ENCODE results near the gene DNAI4.
"Not testable (repeated sequence)": the region's sequence is repeated elsewhere in the genome, so short reads cannot be mapped to it uniquely, and the experiment has no call there.

DNAI4 gene

DNA sequence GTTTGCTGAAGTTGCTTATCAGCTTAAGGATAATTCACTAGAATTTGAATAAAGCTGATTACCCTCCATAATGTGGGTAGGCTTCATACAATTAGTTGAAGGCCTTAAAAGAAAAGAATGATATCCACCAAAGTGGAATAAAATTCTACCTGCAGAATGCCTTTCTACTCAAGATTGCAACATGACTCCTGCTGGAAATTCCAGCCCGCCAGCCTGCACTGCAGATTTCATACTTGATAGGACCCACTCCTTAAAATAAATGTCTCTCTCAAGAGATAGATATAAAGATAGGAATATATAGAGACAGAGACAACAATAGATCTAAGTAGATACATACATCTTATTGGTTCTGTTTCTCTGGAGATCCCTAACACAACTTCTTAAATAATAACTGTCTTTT lies 99.9 kb downstream of the DNAI4 start:
- no peak for DNase-seq

DNA sequence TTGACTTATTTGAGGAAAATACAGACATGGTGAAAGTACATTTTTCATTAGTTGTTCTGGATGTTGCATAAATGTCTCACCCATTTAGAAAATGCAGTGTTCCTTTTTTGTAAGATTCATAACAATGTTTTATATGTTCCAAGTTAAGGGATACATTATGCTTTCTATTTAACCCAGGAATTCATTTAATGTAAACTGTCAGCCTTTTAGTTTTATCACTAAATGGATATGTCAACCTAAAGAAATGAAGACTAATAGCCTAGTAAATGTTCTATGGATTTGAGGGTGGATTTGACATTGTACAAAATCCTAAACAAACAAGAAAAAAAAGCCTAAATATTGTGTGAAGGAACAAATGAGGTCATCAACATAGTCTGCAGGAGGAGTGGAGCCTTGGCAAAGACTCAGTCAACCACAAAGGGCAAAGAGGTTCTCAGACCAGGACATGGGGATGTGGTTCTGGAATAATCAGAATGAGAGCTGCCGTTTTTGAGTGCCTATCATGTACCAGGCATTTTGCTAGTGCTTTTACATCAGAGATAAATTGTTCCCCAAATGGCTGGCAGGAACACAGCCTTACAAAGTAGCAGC lies 114.8 kb downstream of the DNAI4 start:
- DNase-seq = no peak

DNA sequence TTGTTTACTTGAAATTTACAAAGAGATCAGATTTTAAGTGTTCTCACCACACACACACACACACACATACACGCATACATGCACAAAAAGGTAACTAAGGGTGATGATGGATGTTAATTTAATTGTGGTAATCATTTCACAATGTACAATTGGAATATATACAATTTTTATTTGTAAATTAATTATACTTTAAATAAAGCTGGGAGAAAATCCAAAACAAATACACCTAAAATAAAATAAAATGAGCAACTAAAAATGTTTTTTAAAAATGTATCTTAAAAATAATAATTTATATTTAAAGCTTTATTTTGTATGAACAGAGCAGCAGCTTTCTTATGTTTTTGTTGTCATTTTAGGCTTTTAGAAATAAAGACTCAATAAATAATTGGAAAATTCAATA lies 115.4 kb downstream of the DNAI4 start:
- no peak for DNase-seq

DNA sequence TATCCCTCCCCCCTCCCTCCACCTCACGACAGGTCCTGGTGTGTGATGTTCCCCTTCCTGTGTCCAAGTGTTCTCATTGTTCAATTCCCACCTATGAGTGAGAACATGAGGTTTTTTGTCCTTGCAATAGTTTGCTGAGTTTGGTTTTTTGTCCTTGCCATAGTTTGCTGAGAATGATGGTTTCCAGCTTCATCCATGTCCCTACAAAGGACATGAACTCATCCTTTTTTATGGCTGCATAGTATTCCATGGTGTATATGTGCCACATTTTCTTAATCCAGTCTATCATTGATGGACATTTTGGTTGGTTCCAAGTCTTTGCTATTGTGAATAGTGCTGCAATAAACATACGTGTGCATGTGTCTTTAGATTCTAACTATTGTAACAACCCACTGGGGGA lies 128.8 kb downstream of the DNAI4 start:
- not testable (repeated sequence) for DNase-seq

DNA sequence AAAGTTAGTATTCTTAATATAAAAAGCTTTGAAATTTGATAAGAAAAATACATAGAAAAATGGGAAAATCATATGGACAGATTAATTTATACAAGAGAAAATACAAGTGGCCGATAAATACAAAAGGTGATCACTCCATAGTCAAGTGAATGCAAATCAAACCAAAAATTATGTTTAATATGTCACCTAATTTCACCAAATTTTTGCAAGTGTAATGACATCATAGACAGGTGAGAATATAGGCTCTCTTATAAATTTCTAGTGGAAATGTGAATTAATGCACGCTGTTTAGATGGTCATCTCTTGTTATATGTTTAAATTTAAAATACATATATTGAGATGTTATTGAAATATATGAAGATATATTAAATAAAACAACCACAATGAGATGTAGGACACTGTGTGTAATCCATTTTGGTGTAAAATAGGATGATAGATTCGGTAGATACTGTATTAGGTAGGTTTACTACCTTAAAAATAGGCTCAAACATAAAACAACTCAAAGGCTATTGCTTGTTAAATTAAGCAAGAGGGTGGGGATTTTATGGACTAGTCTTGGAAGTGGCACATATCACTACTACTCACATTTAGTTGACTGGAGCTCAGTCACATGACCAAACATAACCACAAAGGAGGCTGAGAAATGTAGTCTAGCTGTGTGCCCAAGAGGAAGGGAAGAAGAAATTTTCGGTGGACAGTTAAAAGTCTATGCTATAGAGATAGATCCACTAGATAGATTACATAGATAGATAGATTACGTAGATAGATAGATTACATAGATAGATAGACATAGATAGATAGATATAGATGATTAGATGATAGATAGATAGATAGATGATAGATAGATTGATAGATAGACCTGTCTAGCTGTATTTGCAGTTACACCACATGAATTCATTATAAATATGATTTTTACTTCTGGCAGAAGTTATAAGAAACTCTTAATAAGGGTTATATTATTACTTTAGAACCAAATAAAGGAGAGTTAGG lies 132.7 kb downstream of the DNAI4 start:
- no peak for DNase-seq

DNA sequence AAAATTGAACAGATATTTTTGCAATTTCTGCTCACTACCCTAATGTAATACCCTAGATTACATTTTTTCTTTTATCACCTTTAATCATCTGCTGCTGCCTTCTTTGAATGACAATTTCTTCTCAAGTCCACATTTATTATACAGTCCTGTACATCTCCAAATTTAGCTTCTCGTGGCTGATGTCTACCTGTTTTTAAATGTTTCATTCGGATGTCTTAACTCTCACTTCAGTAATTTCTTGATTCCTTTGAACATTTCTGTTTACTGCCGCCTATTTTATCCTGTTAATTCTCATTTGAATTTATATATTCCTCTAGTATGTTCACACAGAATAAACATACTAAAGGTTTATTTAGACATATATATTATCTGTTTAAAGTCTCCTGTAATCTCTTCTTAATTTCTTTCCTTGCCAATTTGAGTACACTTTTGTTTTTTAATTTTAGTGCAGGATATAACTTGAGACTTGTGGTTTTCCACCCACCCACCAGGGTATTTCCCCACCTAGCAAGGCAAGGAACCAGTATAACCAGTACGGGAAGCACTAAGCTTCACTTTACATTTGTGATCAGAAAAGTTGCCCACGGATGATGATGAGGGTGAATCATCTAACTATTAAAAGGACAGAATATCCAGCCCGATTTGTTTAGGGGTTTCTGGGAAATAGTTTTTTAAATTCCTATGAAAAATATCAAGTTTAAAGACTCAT lies 136.3 kb downstream of the DNAI4 start:
- DNase-seq = peak; percentile 49

DNA sequence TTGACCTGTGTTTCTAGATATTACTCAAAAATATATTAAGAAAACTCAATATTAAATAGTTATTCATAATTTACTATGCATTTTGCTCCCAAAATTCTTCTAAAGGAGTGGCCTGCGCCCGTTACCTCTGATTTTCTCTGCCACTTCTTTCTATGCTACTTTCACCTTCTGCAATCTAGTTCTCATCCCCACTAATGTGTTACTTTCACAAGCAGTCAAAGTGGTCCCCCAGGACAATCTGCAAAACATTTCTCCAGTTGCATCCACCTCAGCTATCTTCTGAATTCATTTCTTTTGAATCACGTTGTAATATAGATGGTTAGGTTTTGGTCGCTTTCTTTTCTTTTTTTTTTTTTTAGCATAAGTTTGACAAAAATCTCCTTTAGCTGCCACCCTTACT lies 137.0 kb downstream of the DNAI4 start:
- DNase-seq = no peak

DNA sequence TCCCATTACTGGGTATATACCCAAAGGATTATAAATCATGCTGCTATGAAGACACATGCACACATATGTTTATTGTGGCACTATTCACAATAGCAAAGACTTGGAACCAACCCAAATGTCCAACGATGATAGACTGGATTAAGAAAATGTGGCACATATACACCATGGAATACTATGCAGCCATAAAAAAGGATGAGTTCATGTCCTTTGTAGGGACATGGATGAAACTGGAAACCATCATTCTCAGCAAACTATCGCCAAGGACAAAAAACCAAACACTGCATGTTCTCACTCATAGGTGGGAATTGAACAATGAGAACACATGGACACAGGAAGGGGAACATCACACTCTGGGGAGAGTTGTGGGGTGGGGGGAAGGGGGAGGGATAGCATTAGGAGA lies 138.9 kb downstream of the DNAI4 start:
- not testable (repeated sequence) for DNase-seq

DNA sequence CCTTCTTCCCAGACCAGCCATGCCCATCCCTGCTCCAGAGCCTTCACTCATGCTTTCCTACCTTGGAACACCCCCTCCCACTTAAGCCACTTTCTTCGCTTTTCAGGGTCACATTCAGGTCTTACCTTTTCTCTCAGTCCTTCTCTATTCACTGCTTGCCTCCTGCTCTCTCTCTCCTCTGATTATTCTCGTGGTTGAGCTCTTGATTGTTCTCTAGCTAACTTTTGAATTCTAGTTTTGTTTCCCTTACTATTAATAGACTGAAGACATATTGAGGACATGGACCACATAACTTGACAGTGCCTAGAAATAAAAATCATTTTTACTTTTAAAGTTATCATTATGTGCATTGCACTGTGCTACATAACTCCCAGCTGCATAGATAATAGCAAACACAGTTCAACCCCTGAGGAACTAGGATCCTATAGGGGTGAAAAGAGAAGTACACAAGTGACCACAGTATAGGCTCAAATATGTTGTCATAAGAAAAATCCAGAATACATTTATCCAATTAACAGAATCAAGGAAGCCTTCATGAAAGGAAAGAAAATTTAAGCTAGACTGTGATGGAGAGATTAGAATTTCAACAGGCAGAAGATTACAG lies 145.1 kb downstream of the DNAI4 start:
- DNase-seq = no peak

DNA sequence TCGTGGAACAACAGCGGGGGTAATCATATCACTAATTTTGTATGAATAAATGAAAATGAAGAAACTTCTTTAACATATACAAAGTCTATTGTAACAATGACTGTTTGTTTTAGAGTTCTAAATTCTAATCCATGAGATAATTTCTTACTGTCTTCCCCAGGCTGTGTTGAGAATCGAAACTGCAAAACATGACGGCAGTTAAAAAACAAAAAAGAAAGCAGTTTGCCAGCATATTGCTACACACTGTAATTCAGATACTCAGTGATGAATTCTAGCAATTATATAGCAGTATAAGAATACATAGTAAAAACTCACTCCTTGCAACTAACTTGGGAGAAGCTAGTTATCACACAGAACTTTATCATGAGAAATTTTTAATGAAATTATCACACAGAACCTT lies 145.7 kb downstream of the DNAI4 start:
- DNase-seq = no peak

DNA sequence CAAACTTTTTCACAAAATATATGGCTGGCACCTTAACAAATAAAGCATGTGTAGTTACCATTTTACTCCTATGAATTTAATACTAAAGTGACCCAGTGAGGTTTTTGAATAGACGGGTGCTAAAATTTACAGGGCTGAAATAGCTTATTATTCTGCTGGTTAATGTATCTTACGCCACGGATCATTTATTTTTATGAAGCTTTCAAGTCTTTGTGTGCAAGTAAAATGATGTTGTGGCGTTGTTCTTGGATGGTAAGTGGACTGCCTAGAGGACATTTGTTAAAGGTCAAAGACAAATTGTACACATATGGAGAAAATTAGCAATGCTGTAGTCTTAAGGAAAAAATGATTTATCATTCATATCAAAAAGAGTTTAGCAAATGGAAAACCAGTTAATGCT lies 146.4 kb downstream of the DNAI4 start:
- no peak for DNase-seq

DNA sequence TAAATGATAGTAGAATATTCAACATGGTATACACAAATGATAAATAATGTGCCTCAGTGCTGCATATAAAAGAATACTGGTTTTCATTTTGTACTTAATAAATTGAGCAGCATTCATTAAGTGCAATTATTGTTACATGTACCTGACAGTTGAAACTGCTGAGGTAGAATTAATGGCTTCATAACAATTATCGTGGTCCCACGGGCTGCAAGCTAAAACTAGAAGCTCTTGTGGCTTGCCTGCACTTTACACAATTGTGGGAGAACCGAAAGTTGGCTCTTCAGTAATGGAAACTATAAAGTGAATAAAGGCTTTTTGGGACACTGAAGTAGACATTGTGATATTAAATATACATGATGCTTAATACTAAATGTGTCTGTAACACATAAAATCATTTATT lies 146.8 kb downstream of the DNAI4 start:
- no peak for DNase-seq

DNA sequence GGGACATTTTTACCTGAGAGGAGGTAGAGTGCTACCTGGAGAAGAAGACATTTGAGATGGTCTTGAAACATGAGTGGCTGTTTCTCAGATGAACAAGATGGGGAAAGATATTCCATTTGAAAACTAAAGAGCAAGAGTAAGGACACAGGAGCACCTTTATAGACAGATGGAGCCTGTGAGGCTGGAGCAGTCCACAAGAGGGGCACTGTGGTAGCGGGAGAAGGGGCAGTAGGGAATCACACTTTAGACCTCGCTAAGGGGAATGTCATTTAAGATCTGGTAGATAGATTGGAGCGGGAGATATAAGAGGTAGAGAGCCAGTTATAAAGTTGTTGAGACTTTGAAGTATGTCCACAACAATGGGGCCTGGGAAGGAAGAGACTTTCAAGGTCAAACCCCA lies 149.0 kb downstream of the DNAI4 start:
- no peak for DNase-seq

DNA sequence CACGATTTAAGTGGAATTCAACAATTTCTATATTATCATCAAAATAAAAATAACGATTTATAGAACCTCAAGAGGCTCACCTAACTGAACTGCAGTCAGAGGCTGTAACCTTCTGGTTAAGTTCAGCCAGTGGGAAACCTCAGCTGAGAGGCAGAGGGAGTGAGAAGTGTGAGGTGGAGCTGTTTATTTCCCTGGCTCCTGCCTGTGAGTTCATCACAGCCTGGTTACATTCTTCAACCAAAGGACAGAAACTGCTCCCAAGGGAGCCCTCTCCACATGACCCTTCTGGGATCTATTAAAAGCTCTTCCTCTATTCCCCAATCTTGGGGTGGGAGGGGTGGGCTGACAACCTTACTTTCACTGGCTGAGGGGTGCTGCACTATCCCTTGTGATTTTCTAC lies 150.2 kb downstream of the DNAI4 start:
- DNase-seq = no peak

DNA sequence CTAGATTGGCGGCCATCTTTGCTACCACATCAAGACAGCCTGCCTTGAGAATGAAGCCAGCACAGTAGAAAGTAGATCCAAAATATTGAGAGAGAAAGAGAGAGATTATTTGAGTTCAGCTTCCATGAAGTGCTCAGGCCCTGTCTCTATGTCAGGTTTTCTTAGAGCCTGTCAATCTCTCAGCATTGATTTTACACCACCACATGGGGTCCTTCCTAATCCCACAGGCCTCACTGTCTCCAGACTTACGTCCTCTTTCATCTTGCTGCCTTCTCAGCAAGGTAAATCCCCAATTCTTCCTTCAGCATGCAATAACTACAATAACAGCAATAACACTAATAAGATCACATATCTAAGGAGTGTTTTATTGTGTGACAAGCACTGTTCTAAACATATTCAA lies 151.4 kb downstream of the DNAI4 start:
- no peak for DNase-seq

DNA sequence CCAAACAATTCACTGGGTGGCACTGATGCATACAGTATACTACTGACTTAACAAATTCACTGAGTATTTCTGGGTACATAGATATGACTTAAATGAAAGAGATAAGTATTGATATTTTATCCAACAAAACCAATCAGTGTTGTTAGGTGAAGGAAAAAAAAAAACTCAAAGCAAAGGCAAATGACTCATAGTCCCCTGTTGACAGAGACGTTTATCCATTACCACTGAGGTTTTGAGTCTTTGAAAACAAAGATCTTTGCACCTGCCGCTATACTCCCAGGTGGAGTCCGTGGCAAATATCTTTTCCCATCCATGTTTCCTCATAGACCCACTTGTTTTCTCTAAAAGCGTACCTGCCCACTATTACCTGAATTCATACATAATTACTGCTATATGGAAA lies 154.0 kb downstream of the DNAI4 start:
- no peak for DNase-seq

DNA sequence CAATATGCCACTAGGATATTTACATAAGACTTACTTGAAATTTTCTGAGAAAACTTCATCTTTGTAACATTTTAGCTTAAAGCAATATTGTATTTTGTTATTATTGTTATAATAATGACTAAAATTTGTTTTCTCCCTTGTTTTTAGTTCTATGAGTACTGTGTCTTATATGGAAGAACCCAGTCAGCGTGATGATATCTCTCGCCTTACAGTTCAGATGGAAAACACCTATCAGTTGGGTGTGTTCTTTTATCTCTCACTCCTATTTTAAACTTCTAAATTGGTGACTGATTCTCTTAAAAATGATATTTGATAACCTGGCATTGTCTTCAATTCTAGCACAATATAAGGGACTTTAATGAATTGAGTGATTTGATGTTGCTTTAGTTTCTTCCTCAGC lies 154.4 kb downstream of the DNAI4 start:
- no peak for DNase-seq

DNA sequence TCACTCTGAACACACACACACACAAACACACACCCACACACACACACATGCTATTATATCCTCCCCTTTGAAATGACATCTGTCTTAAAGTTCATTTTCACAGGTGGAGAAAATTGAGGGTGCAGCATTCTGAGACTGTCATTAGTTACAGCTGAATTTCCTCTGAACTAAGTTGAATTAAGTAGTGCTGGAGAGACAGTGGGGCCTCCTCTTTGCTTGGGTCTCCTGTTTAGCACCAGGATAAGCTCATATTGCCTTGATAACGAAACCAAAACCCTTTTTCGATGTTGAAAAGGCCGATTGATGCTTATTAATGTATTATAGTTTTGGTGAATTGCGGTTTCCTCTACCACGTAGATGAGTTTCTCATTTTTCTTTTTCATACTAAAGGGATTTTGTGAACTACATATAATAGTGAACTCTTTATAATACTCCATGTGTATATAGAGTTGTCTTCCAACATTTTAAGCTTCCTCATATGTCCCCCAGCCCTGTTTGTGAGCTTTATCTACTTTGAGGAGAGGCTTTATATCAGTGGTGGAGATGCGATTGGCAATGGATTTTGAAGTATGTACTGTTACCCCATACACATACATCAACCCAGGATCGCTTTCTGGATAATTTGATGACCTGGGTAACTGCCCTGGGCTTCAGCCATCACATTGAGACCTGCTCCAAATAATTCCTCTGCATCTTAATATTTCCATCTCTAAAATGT lies 155.0 kb downstream of the DNAI4 start:
- peak; percentile 54 for DNase-seq

DNA sequence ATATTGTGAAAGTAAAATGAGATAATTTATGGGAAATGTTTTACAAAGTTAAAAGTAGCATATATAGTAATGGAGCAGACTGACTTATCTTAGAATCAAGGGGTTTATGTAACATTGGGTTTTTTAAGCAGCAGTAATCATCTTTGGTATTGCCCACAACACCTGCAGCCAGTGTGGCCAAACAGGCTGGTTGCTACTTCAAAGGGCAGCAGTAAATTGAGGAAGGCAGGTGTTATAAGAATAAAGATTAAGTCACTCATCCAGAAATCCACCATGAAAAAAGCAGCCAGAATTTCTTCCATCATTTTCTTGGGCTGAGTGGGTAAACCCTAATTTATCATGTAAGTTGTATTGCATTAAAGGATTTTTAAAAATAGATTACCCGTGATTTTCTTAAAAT lies 155.7 kb downstream of the DNAI4 start:
- DNase-seq = no peak

DNA sequence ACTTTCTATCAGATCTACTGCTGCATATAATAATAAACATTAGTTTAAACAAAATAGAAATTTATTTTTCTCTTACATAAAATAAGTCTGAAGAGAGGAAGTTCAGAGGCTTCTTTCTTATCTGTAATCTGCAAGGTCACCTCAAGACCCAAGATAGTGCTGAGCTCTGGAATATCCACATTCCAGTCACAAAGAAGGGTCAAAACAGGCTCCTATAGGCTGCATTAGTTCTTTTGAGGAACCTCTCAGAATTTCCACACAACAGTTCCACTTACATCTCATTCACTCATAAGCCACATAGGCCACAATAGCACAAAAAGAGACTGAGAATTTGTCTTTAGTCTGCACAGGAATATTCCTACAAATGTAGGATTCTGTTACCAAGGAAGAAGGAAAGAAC lies 157.0 kb downstream of the DNAI4 start:
- DNase-seq = no peak

DNA sequence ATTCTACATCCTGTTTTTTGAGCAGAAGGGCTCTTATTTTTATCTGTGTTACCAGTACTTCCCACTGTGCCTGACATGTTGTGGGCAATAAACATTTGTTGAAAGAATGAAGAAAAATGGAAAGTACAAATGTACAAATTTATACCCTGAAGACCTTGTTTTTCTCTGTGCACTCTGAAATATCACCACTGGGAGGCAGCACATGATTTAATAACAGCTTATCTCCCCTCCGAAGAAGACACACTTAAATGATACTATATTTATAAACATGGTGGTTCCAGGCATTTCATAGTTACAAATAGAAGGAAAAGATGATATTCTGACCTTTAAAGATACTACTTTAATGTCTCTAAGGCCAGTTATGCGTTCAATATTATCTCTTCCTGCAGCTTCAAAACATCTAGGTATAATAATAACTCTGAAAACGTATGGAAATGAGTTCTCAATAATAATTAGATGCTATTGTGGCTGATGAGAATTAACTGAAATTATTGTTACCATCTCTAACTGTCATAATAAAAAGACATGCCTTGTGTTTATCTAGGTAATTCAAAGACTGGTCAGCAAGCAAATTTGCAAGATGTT lies 159.6 kb downstream of the DNAI4 start:
- peak; percentile 68 for DNase-seq
